ENCODE results near the gene SORCS1. TPM values are rescaled to one million over a fixed set of nuclear protein-coding genes. Genes with fewer than 3 reads are reported as not detected.
"Not testable (repeated sequence)": the region's sequence is repeated elsewhere in the genome, so short reads cannot be mapped to it uniquely, and the experiment has no call there.

SORCS1 gene
- total and polyA plus RNA-seq, 2 experiments from 2014 or later, result not detected

GRCh38 chr10:106931159-106931852, 233.2 kb downstream of the SORCS1 start:
- no peak overlapping the region for H3K27ac ChIP-seq
- WGBS, 2 experiments (ENCODE audit: low coverage in 1 of 2, low lambda C conversion rate in 2 of 2, missing lambda C conversion rate in 2 of 2), result 10 to 18% methylated on average over 5 of the region's 5 CpGs

GRCh38 chr10:106930751-106931150, 233.8 kb downstream of the SORCS1 start:
- in situ Hi-C loops (cut with MboI), result no loop called here
- Histone ChIP-seq H3K27me3 (replicated peaks; ENCODE audit: insufficient read depth) (no peaks in the 10 kb centered on the region), H3K79me2 (ENCODE audit: insufficient read depth) (no peaks in the 10 kb centered on the region), H3K9me2 (ENCODE audit: insufficient read depth) (no peaks in the 10 kb centered on the region), H4K20me1 (ENCODE audit: insufficient read depth) (no peaks in the 10 kb centered on the region), H3K27ac (no peak overlapping the region), H3K9me3 (ENCODE audit: low read depth) (no peaks in the 10 kb centered on the region), H3K4me2 (ENCODE audit: unreplicated experiment) (no peak overlapping the region), H2AFZ (no peak overlapping the region), H3F3A (ENCODE audit: insufficient read depth) (no peaks in the 10 kb centered on the region), H3K9ac (no peak overlapping the region), H3K36me3 (ENCODE audit: low read depth) (no peaks in the 10 kb centered on the region), H3K4me3 (no peak overlapping the region), H3K4me1 (ENCODE audit: insufficient read depth) (no peaks in the 10 kb centered on the region)
- DNase-seq, result no peak
- 15 to 26% methylated on average over 1 of the region's 1 CpG for WGBS, 2 experiments (ENCODE audit: low coverage in 1 of 2, low lambda C conversion rate in 2 of 2, missing lambda C conversion rate in 2 of 2)
- TF ChIP-seq EZH2 (IDR thresholded peaks at IDR 0.05; ENCODE audit: insufficient read depth, poor library complexity, severe bottlenecking) (no peak), EZH2phosphoT487 (IDR thresholded peaks at IDR 0.05; ENCODE audit: insufficient read depth, low read depth) (no peak)

More at GRCh38 chr10:106931159-106931852, 233.2 kb downstream of the SORCS1 start:
- Histone ChIP-seq H3K36me3 (ENCODE audit: low read depth) (no peaks in the 10 kb centered on the region), H3F3A (ENCODE audit: insufficient read depth) (no peaks in the 10 kb centered on the region), H3K79me2 (ENCODE audit: insufficient read depth) (no peaks in the 10 kb centered on the region), H2AFZ (no peak overlapping the region), H3K9me2 (ENCODE audit: insufficient read depth) (no peaks in the 10 kb centered on the region), H3K9me3 (ENCODE audit: low read depth) (no peaks in the 10 kb centered on the region), H3K27me3 (replicated peaks; ENCODE audit: insufficient read depth) (no peaks in the 10 kb centered on the region), H3K9ac (no peak overlapping the region), H3K4me3 (no peak overlapping the region), H4K20me1 (ENCODE audit: insufficient read depth) (no peaks in the 10 kb centered on the region), H3K4me2 (ENCODE audit: unreplicated experiment) (no peak overlapping the region), H3K4me1 (ENCODE audit: insufficient read depth) (no peaks in the 10 kb centered on the region)
- TF ChIP-seq EZH2 (IDR thresholded peaks at IDR 0.05; ENCODE audit: insufficient read depth, poor library complexity, severe bottlenecking), result no peak
- no peak for TF ChIP-seq EZH2phosphoT487 (IDR thresholded peaks at IDR 0.05; ENCODE audit: insufficient read depth, low read depth)
- in situ Hi-C loops (cut with MboI), result no loop called here
- no peak for DNase-seq

GRCh38 chr10:106929291-106929895, 235.1 kb downstream of the SORCS1 start:
- H3K27me3 ChIP-seq (replicated peaks; ENCODE audit: insufficient read depth), result no peaks in the 10 kb centered on the region
- H3K4me2 ChIP-seq (ENCODE audit: unreplicated experiment), result no peak overlapping the region
- WGBS, 2 experiments (ENCODE audit: low coverage in 1 of 2, low lambda C conversion rate in 2 of 2, missing lambda C conversion rate in 2 of 2), result 48 to 51% methylated on average over 6 of the region's 6 CpGs
- no peaks in the 10 kb centered on the region for H3F3A ChIP-seq (ENCODE audit: insufficient read depth)
- no peaks in the 10 kb centered on the region for H3K9me3 ChIP-seq (ENCODE audit: low read depth)
- DNase-seq, result no peak
- no peaks in the 10 kb centered on the region for H4K20me1 ChIP-seq (ENCODE audit: insufficient read depth)
- in situ Hi-C loops (cut with MboI), result no loop called here
- H3K4me1 ChIP-seq (ENCODE audit: insufficient read depth), result no peaks in the 10 kb centered on the region
- no peak overlapping the region for H3K27ac ChIP-seq
- H2AFZ ChIP-seq, result no peak overlapping the region
- TF ChIP-seq EZH2phosphoT487 (IDR thresholded peaks at IDR 0.05; ENCODE audit: insufficient read depth, low read depth) (no peak), EZH2 (IDR thresholded peaks at IDR 0.05; ENCODE audit: insufficient read depth, poor library complexity, severe bottlenecking) (no peak)
- H3K79me2 ChIP-seq (ENCODE audit: insufficient read depth), result no peaks in the 10 kb centered on the region
- no peaks in the 10 kb centered on the region for H3K36me3 ChIP-seq (ENCODE audit: low read depth)
- no peak overlapping the region for H3K4me3 ChIP-seq
- H3K9me2 ChIP-seq (ENCODE audit: insufficient read depth), result no peaks in the 10 kb centered on the region
- no peak overlapping the region for H3K9ac ChIP-seq

GRCh38 chr10:106928151-106928550, 236.4 kb downstream of the SORCS1 start:
- H3K9me3 ChIP-seq (ENCODE audit: low read depth); H3F3A ChIP-seq (ENCODE audit: insufficient read depth); H2AFZ ChIP-seq; H3K79me2 ChIP-seq (ENCODE audit: insufficient read depth); H3K27me3 ChIP-seq (replicated peaks; ENCODE audit: insufficient read depth); H3K4me2 ChIP-seq (ENCODE audit: unreplicated experiment); H3K4me3 ChIP-seq; in situ Hi-C loops (cut with MboI); H3K4me1 ChIP-seq (ENCODE audit: insufficient read depth); H4K20me1 ChIP-seq (ENCODE audit: insufficient read depth); H3K9me2 ChIP-seq (ENCODE audit: insufficient read depth); H3K9ac ChIP-seq; H3K36me3 ChIP-seq (ENCODE audit: low read depth); DNase-seq; H3K27ac ChIP-seq: not testable (repeated sequence)
- WGBS, 2 experiments (ENCODE audit: low coverage in 1 of 2, low lambda C conversion rate in 2 of 2, missing lambda C conversion rate in 2 of 2), result 77 to 79% methylated on average over 18 to 23 of the region's 33 CpGs

Measured in GM23248 (cell line).